HG02870 (cell line): ENCODE measurements around the gene B3GNT7.
A peak's percentile ranks its signal among the peaks of the same experiment; 100 is the strongest.

Experiments
- ATAC-seq: cut with Tn5 transposase; IDR thresholded peaks from one replicate; pipeline ENCODE4 v1.9.1; 2021; ENCODE audit warnings: mild to moderate bottlenecking, moderate library complexity; ENCODE audit not compliant: unreplicated experiment

Gene B3GNT7

GRCh38 chr2:231383416-231384108, 11.9 kb upstream of the B3GNT7 start:
- no peak for ATAC-seq

- ATAC-seq: no peak
Measured at GRCh38 chr2:231384109-231384435, 11.4 kb upstream of the B3GNT7 start.

GRCh38 chr2:231384970-231385369, 10.5 kb upstream of the B3GNT7 start:
- no peak for ATAC-seq

GRCh38 chr2:231385429-231385828, 10.1 kb upstream of the B3GNT7 start:
- no peak for ATAC-seq

- no peak for ATAC-seq
Measured at GRCh38 chr2:231386446-231386845, 9.1 kb upstream of the B3GNT7 start.

GRCh38 chr2:231387904-231388724, 7.4 kb upstream of the B3GNT7 start:
- no peak for ATAC-seq

GRCh38 chr2:231388725-231389346, 6.7 kb upstream of the B3GNT7 start:
- ATAC-seq: no peak

- no peak for ATAC-seq
Measured at GRCh38 chr2:231390667-231391066, 4.8 kb upstream of the B3GNT7 start.

- no peak for ATAC-seq
Measured at GRCh38 chr2:231391981-231392380, 3.5 kb upstream of the B3GNT7 start.

- no peak for ATAC-seq
Measured at GRCh38 chr2:231392431-231393148, 2.9 kb upstream of the B3GNT7 start.

- no peak for ATAC-seq
Measured at GRCh38 chr2:231393149-231394131, 2.1 kb upstream of the B3GNT7 start.

- ATAC-seq: peak; percentile 50
Measured at GRCh38 chr2:231394211-231395141, 1.0 kb upstream of the B3GNT7 start.

- ATAC-seq: no peak
Measured at GRCh38 chr2:231396058-231396821, 730 bp downstream of the B3GNT7 start.

GRCh38 chr2:231397011-231397927, 1.8 kb downstream of the B3GNT7 start:
- ATAC-seq: no peak

GRCh38 chr2:231397928-231398294, 2.4 kb downstream of the B3GNT7 start:
- ATAC-seq: no peak

- ATAC-seq: no peak
Measured at GRCh38 chr2:231398585-231398984, 3.1 kb downstream of the B3GNT7 start.
